ENCODE measurements around the gene DSCAML1. TPM values are rescaled to one million over a fixed set of nuclear protein-coding genes. Genes with fewer than 3 reads are reported as not detected.

DSCAML1 gene
- total and polyA plus RNA-seq, 2 donors = 1.4 to 2.0 TPM

DNA sequence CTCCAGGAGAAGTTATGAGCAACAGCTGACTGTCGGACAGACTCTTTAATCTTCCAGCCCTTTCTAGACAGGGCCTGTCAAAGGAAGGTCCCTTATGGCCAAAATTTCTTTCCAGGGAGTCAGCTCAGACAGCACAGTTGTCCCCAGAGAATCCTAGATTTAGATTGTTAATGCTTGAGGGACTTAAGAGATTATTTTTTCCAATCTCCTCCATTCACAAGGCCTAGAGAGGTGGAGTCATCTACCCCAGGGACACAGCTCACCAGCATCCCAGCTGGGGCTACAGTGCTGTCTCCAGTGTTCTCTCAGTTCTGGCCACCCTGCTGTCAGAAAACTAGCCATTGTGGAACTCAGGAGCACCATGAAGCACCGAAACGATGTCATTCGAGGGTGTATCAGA is 7.8 kb downstream of the DSCAML1 start:
- no peaks in the 10 kb centered on the region for H3K36me3 ChIP-seq (ENCODE audit: insufficient read depth)
- H3K4me1 ChIP-seq (ENCODE audit: insufficient read depth) = no peaks in the 10 kb centered on the region
- WGBS = 88% methylated on average over 4 of the region's 4 CpGs
- no peak for DNase-seq (ENCODE audit: extremely low spot score)
- H3K4me3 ChIP-seq (ENCODE audit: low read depth, low read length) = no peak overlapping the region
- H3K27ac ChIP-seq (ENCODE audit: low read depth) = no peak overlapping the region

DNA sequence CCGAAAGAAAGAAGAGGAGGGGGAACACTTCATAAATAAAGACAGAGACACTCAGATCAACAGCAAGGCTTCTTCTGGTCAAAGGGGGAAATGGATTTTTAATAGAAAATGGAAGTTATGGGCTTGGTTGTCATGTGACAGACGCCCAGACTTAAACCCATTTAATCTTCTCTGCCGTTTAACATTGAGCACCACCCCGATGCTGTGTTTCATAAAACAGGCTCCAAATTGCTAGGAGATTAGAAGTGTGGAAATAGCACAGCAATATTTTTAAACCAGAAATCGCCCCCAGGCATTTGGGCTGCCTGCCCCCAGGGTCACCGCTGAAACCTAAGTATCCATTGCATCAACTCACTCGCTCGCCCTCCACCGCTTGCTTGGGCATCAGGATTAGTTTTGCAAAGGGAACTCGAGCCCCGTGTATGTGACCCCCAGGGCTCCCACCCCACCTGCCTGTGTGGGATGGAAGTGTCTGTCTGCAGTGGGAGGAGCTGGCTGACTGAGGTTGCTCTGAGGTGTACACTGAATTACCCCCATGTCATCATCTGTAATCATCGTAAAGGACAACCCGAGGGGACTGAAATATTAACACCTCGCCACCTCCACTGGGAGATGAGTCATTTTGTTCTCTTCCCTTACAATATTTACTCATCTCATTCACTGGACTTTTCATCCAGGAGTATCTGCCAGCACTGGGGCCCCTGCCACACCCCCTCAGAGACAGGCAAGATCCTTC is 10.7 kb downstream of the DSCAML1 start:
- Histone ChIP-seq H3K4me1 (ENCODE audit: insufficient read depth) (no peaks in the 10 kb centered on the region), H3K36me3 (ENCODE audit: insufficient read depth) (no peaks in the 10 kb centered on the region), H3K27ac (ENCODE audit: low read depth) (no peak overlapping the region), H3K4me3 (ENCODE audit: low read depth, low read length) (no peak overlapping the region)
- DNase-seq (ENCODE audit: extremely low spot score) = no peak
- WGBS = 47% methylated on average over 14 of the region's 14 CpGs

DNA sequence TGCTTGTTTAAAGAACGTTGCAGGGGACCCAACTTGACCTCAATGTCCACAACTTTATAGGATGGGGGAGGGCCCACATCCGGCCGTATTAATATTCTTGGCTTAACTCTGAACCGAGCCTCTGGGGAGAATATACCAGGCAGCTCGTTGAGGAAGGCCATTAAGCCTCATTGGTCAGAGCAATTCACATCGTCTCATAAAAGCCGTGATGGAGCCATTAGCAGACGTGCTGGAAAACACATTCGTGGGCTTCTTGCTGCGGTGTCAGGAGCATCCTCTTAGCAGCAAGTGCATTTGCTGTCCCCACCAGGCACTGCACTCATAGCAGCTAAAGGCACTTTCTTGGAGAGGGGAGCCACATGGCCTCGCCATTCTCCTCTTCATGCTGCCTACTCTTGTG is 14.9 kb downstream of the DSCAML1 start:
- no peak overlapping the region for H3K27ac ChIP-seq (ENCODE audit: low read depth)
- H3K36me3 ChIP-seq (ENCODE audit: insufficient read depth) = no peaks in the 10 kb centered on the region
- no peaks in the 10 kb centered on the region for H3K4me1 ChIP-seq (ENCODE audit: insufficient read depth)
- no peak overlapping the region for H3K4me3 ChIP-seq (ENCODE audit: low read depth, low read length)
- DNase-seq (ENCODE audit: extremely low spot score) = no peak
- WGBS = 58% methylated on average over 11 of the region's 11 CpGs

DNA sequence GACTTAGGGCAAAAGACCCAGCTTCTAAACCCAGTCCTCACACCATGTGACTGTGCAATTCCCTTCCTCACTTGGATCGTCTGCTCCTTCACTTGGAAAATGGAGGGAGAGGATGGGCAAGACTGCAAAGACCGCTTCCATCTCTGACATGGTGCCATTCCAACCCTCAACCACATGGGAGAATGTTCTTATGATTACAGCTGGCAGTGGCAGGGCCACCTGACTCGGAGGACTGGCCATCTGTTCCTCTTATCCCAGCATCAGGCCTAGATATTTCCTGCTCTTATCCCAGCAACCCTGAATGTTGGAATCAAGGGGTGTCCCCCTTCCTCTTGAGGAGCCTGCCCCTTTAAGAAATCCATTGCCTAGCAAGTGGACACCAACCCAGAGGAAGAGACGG is 15.4 kb downstream of the DSCAML1 start:
- H3K4me3 ChIP-seq (ENCODE audit: low read depth, low read length) = no peak overlapping the region
- WGBS = 80% methylated on average over 4 of the region's 4 CpGs
- no peaks in the 10 kb centered on the region for H3K4me1 ChIP-seq (ENCODE audit: insufficient read depth)
- no peak for DNase-seq (ENCODE audit: extremely low spot score)
- H3K36me3 ChIP-seq (ENCODE audit: insufficient read depth) = no peaks in the 10 kb centered on the region
- H3K27ac ChIP-seq (ENCODE audit: low read depth) = no peak overlapping the region

DNA sequence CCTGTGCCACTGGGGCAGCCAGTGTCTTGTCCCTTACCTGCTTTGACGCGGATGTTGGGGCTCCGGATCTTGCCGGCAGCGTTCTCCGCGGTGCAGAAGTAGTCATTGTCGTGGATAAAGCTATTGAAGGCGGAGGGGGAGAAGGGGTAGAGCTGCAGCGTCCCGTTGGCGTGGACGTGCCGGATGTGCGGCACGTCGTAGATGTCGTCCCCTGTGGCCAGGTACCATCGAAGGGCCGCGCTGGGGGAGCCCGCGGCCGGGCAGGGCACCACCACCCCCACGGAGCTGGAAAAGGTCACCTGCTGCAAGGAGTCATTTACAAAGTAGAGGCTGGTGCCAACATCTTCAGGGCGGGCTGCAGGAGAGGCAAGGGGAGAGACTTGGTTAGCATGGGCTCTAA is 16.6 kb downstream of the DSCAML1 start:
- DNase-seq (ENCODE audit: extremely low spot score) = no peak
- no peaks in the 10 kb centered on the region for H3K36me3 ChIP-seq (ENCODE audit: insufficient read depth)
- H3K4me3 ChIP-seq (ENCODE audit: low read depth, low read length) = no peak overlapping the region
- WGBS = 89% methylated on average over 26 of the region's 26 CpGs
- no peak overlapping the region for H3K27ac ChIP-seq (ENCODE audit: low read depth)
- H3K4me1 ChIP-seq (ENCODE audit: insufficient read depth) = no peaks in the 10 kb centered on the region

DNA sequence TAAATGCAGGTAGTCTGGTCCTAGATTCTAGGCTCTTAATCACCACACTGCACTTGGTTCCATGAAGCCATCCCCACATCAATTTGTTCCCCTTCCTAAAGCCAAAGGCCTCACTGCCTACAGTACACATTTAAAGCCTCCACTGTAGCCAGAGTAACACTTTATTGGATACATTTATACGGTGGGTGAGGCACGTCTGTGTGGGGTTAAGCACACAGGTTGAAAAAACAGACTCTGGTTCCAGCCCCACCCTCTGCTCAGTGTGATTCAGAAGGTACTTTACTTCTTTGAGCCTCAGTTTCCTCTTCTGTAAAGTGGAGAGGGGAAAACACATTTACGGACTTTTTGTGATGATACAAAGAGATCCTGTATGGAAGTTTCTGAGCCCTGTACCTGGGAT is 22.5 kb downstream of the DSCAML1 start:
- no peaks in the 10 kb centered on the region for H3K4me1 ChIP-seq (ENCODE audit: insufficient read depth)
- DNase-seq (ENCODE audit: extremely low spot score) = no peak
- no peak overlapping the region for H3K4me3 ChIP-seq (ENCODE audit: low read depth, low read length)
- WGBS = 87% methylated on average over 3 of the region's 3 CpGs
- no peak overlapping the region for H3K27ac ChIP-seq (ENCODE audit: low read depth)
- H3K36me3 ChIP-seq (ENCODE audit: insufficient read depth) = no peaks in the 10 kb centered on the region

DNA sequence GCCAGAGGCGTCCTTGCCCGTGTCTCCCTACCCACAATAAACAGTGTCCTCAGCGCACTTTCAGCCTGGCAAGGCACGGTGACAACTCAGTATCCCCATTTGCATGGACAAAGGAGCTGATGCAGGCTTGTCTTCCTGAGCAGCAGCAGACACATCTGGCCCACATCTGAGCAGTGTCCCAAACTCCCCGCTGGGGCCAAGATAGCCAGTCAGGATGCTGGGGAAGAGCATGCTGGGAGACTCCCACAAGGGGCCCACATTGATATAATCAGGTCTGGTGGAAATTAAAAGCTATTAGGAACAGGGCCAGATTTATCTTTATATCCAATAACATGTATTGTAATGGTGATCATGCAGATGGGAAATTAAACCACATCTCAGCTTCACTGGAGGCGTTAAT is 24.7 kb downstream of the DSCAML1 start:
- no peak for DNase-seq (ENCODE audit: extremely low spot score)
- Histone ChIP-seq H3K4me3 (ENCODE audit: low read depth, low read length) (no peak overlapping the region), H3K27ac (ENCODE audit: low read depth) (no peak overlapping the region), H3K36me3 (ENCODE audit: insufficient read depth) (no peaks in the 10 kb centered on the region), H3K4me1 (ENCODE audit: insufficient read depth) (no peaks in the 10 kb centered on the region)
- 92% methylated on average over 6 of the region's 6 CpGs for WGBS

DNA sequence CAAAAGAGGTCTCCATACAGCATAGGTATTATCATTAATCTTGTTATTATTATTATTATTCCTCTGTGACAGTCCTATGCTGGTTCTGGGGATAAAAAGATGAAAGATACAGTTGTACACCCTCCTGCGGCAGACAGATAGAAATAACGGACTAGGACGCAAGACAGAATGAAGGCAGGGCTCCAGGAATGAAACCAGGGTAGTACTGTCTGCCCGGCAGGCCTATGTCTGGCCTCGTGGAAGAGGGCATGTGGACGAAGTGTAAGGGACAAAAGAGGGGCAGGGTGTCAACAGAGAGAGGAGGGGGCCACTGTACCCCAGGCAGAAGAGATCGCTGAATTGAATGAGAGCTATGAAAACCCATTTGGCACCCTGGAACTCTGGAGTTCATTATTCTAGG is 25.2 kb downstream of the DSCAML1 start:
- H3K4me3 ChIP-seq (ENCODE audit: low read depth, low read length) = no peak overlapping the region
- DNase-seq (ENCODE audit: extremely low spot score) = no peak
- no peaks in the 10 kb centered on the region for H3K4me1 ChIP-seq (ENCODE audit: insufficient read depth)
- H3K36me3 ChIP-seq (ENCODE audit: insufficient read depth) = no peaks in the 10 kb centered on the region
- no peak overlapping the region for H3K27ac ChIP-seq (ENCODE audit: low read depth)
- WGBS = 92% methylated on average over 7 of the region's 7 CpGs

DNA sequence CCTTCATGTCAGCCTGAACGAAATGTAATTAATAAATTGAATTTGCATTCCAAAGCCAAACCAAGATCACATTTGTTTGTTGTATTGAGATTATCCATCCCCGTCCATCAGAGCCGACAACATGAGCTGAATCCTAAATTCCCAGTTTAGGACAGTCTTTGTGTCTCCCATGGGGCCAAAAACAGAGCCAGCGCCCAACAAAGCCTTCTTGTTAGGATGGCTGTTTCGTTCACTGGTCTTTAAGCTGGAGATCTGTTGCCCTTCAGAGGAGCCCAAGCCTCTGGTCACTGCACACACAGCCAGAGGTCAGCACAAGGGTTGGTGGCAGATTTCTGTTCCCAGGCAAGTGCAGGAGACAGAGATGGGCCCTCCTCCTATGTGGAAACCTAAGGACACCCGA is 25.8 kb downstream of the DSCAML1 start:
- H3K36me3 ChIP-seq (ENCODE audit: insufficient read depth) = no peaks in the 10 kb centered on the region
- no peak overlapping the region for H3K27ac ChIP-seq (ENCODE audit: low read depth)
- H3K4me3 ChIP-seq (ENCODE audit: low read depth, low read length) = no peak overlapping the region
- DNase-seq (ENCODE audit: extremely low spot score) = no peak
- WGBS = 85% methylated on average over 6 of the region's 6 CpGs
- no peaks in the 10 kb centered on the region for H3K4me1 ChIP-seq (ENCODE audit: insufficient read depth)

DNA sequence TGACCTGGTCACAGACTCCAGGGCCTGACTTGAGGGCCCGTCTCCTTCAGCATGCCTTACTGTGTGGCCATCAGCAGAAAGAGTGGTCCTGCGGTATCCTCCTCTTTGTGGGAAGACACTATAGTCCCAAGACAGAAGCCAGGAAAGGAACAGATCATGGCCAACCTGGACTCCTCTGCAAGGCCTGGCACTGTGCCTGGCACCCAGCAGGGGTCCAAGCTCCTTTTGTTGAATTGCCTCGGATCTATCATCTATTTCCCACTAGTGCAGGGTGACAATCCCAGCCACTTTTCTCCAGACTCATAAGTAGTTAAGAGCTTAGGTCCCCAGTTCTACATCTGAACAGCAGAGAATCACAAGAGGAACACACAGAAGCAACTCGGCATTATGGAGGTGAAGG is 27.0 kb downstream of the DSCAML1 start:
- Histone ChIP-seq H3K4me3 (ENCODE audit: low read depth, low read length) (no peak overlapping the region), H3K36me3 (ENCODE audit: insufficient read depth) (no peaks in the 10 kb centered on the region), H3K4me1 (ENCODE audit: insufficient read depth) (no peaks in the 10 kb centered on the region), H3K27ac (ENCODE audit: low read depth) (no peak overlapping the region)
- no peak for DNase-seq (ENCODE audit: extremely low spot score)
- 87% methylated on average over 4 of the region's 4 CpGs for WGBS

DNA sequence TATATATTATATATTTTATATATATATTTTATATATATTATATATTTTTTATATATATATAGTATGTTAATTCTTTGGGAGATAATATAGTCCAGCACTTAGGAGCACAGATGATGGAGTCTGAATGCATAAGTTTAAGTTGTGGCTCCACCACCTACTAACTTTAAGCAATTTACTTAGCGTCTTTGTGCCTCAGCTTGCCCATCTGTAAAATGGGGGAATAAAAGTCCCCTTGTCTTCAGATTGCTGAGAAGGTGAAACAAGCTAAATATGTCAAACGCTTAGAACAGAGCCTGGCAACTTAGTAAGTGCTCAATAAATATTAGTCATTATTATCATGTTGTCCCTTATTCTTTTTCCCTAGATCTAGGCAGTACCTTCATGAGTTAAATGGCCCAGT is 27.5 kb downstream of the DSCAML1 start:
- Histone ChIP-seq H3K4me3 (ENCODE audit: low read depth, low read length) (no peak overlapping the region), H3K27ac (ENCODE audit: low read depth) (no peak overlapping the region), H3K4me1 (ENCODE audit: insufficient read depth) (no peaks in the 10 kb centered on the region), H3K36me3 (ENCODE audit: insufficient read depth) (no peaks in the 10 kb centered on the region)
- WGBS = 99% methylated on average over 2 of the region's 2 CpGs
- DNase-seq (ENCODE audit: extremely low spot score) = no peak

DNA sequence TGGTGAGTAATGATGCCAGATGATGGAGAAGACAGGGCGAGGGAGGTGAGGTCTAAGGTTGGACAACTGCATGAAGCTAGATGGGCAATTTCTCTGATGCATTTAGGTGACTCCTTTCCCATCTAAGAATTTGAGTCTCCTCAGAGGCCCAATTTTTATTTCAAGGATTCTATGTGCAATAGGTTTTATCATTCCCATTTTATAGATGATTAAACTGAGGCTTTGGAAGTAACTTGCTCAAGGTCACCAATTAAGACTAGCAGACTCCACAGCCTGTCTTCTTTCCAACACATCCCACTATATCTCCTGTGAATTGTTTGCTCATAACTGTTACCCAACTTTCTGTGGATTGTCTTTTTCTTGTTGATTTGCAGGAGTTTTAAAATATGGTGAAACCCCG is 28.5 kb downstream of the DSCAML1 start:
- 91% methylated on average over 2 of the region's 2 CpGs for WGBS
- no peak for DNase-seq (ENCODE audit: extremely low spot score)
- no peak overlapping the region for H3K27ac ChIP-seq (ENCODE audit: low read depth)
- H3K4me3 ChIP-seq (ENCODE audit: low read depth, low read length) = no peak overlapping the region
- no peaks in the 10 kb centered on the region for H3K36me3 ChIP-seq (ENCODE audit: insufficient read depth)
- no peaks in the 10 kb centered on the region for H3K4me1 ChIP-seq (ENCODE audit: insufficient read depth)

DNA sequence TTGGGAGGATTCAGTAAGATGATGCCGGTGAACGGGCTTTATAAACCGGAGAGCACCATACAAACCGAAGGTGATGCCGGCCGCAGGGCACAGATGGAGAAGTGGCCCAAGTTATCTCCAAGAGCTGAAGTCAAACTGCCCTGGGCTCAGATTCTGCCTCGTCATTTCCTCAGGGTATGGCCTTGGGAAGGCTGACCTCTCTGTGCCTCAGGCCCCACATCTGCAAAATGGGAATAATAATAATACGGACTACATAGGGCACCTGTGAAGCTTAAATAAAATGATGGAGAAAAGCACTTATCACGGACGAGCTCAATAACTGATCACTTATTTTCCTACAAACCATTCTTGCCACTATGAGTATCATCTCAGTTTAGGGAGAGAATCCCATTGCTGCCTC is 29.9 kb downstream of the DSCAML1 start:
- Histone ChIP-seq H3K36me3 (ENCODE audit: insufficient read depth) (no peaks in the 10 kb centered on the region), H3K4me3 (ENCODE audit: low read depth, low read length) (no peak overlapping the region), H3K27ac (ENCODE audit: low read depth) (no peak overlapping the region), H3K4me1 (ENCODE audit: insufficient read depth) (no peaks in the 10 kb centered on the region)
- 96% methylated on average over 10 of the region's 10 CpGs for WGBS
- no peak for DNase-seq (ENCODE audit: extremely low spot score)

DNA sequence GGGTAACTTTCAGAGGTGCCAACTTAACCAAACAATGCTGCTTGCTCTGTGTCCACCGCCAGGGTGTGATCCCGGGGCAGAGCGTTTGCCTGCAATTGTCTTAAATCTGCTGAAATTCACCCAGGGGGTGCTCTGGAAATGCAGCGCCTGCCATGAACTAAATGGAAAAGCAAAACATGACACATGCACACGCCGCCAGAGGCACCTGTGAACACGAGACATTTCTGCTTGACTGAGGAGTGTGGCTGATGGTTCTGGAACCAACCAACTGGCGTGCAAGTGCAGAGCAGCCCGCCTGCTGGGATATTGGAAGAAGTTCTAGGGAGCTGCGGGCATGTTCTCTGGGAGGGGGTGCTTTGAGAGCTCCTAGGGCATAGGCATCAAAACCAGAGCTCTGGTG is 30.4 kb downstream of the DSCAML1 start:
- Histone ChIP-seq H3K4me3 (ENCODE audit: low read depth, low read length) (no peak overlapping the region), H3K27ac (ENCODE audit: low read depth) (no peak overlapping the region), H3K36me3 (ENCODE audit: insufficient read depth) (no peaks in the 10 kb centered on the region), H3K4me1 (ENCODE audit: insufficient read depth) (no peaks in the 10 kb centered on the region)
- DNase-seq (ENCODE audit: extremely low spot score) = no peak
- 94% methylated on average over 10 of the region's 10 CpGs for WGBS

DNA sequence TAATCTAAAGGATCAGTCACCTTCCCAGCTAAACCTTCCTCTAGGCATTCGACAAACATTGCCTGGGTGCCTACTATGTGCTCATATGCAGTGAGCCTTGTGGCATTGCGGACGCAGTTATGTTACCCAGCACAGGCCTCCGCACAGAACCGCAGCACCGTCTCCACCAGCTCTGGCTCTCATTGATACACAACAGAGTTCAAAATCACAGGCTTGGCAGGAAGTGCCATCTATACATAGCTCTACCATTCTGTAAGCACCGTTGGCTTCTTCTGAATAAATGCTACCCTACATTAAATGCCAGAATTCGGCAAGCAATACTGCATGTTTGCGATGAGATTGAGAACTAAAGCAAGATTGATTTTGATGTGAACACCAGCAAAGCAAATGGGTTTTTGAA is 31.0 kb downstream of the DSCAML1 start:
- Histone ChIP-seq H3K4me3 (ENCODE audit: low read depth, low read length) (no peak overlapping the region), H3K4me1 (ENCODE audit: insufficient read depth) (no peaks in the 10 kb centered on the region), H3K27ac (ENCODE audit: low read depth) (no peak overlapping the region), H3K36me3 (ENCODE audit: insufficient read depth) (no peaks in the 10 kb centered on the region)
- WGBS = 91% methylated on average over 9 of the region's 9 CpGs
- no peak for DNase-seq (ENCODE audit: extremely low spot score)

All from urinary bladder (tissue), 4 donors.